Measurements from ENCODE around the gene SLC6A17.

- no peak for TF ChIP-seq EZH2 (optimal IDR thresholded peaks at IDR 0.05; ENCODE audit: low read depth, low read length)
- TF ChIP-seq, protein P1, sequence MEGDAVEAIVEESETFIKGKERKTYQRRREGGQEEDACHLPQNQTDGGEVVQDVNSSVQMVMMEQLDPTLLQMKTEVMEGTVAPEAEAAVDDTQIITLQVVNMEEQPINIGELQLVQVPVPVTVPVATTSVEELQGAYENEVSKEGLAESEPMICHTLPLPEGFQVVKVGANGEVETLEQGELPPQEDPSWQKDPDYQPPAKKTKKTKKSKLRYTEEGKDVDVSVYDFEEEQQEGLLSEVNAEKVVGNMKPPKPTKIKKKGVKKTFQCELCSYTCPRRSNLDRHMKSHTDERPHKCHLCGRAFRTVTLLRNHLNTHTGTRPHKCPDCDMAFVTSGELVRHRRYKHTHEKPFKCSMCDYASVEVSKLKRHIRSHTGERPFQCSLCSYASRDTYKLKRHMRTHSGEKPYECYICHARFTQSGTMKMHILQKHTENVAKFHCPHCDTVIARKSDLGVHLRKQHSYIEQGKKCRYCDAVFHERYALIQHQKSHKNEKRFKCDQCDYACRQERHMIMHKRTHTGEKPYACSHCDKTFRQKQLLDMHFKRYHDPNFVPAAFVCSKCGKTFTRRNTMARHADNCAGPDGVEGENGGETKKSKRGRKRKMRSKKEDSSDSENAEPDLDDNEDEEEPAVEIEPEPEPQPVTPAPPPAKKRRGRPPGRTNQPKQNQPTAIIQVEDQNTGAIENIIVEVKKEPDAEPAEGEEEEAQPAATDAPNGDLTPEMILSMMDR (IDR thresholded peaks at IDR 0.05; ENCODE audit: low read length) = no peak
Observed at GRCh38 chr1:110233861-110234260, 83.6 kb downstream of the SLC6A17 start.

All from MM.1S (cell line).